Chondrocyte (in vitro differentiated cells): Measurements from ENCODE around the gene NDUFB1. TPM values are rescaled to one million over a fixed set of nuclear protein-coding genes. Genes with fewer than 3 reads are reported as not detected.
A peak's percentile ranks its signal among the peaks of the same experiment; 100 is the strongest.

Experiments
- DNase-seq: peaks from one replicate; pipeline ENCODE4 v3.0.0; 2021; ENCODE audit warnings: mixed read lengths, low spot score
- H3K27ac Mint-ChIP-seq: one replicate; pipeline ENCODE4 v1.8.0; 2021; ENCODE audit warnings: mild to moderate bottlenecking, moderate library complexity, mixed read lengths; ENCODE audit not compliant: unreplicated experiment
- H3K27me3 Mint-ChIP-seq: 2 replicates; pipeline ENCODE4 v1.8.0; 2021; ENCODE audit warnings: low read depth, mixed read lengths
- H3K36me3 Mint-ChIP-seq: 2 replicates; pipeline ENCODE4 v1.8.0; 2021; ENCODE audit warnings: low read depth, mixed read lengths
- H3K4me1 Mint-ChIP-seq: 2 replicates; pipeline ENCODE4 v1.8.0; 2021; ENCODE audit warnings: low read depth, mild to moderate bottlenecking, mixed read lengths
- H3K4me3 Mint-ChIP-seq: one replicate; pipeline ENCODE4 v1.8.0; 2021; ENCODE audit warnings: mild to moderate bottlenecking, moderate library complexity, mixed read lengths; ENCODE audit not compliant: unreplicated experiment
- H3K9me3 Mint-ChIP-seq: 2 replicates; pipeline ENCODE4 v1.8.0; 2021; ENCODE audit warnings: low read depth, mixed read lengths
- total RNA-seq: library from RNA; stranded (reverse); gene quantifications from 3 replicates; pipeline ENCODE4 v1.2.1, GENCODE V29; 2021
- TF ChIP-seq, protein P1 (sequence below): fragments of 200-600 bp; sonication (generic); IDR thresholded peaks from 2 replicates; pipeline ENCODE4 v1.5.0; 2021; ENCODE audit warnings: antibody characterized with exemption, mild to moderate bottlenecking, moderate library complexity

The NDUFB1 gene
- total RNA-seq, 1 donor from 2014 or later, result 90.4 TPM

- TF ChIP-seq, protein P1, sequence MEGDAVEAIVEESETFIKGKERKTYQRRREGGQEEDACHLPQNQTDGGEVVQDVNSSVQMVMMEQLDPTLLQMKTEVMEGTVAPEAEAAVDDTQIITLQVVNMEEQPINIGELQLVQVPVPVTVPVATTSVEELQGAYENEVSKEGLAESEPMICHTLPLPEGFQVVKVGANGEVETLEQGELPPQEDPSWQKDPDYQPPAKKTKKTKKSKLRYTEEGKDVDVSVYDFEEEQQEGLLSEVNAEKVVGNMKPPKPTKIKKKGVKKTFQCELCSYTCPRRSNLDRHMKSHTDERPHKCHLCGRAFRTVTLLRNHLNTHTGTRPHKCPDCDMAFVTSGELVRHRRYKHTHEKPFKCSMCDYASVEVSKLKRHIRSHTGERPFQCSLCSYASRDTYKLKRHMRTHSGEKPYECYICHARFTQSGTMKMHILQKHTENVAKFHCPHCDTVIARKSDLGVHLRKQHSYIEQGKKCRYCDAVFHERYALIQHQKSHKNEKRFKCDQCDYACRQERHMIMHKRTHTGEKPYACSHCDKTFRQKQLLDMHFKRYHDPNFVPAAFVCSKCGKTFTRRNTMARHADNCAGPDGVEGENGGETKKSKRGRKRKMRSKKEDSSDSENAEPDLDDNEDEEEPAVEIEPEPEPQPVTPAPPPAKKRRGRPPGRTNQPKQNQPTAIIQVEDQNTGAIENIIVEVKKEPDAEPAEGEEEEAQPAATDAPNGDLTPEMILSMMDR, result no peak
- DNase-seq, result no peak
- Mint-ChIP-seq H3K4me3 (no peak overlapping the region), H3K9me3 (no peaks in the 10 kb centered on the region), H3K27ac (peak overlapping the region; percentile 93), H3K36me3 (peaks cover 22% of the 10 kb centered on the region), H3K4me1 (peaks cover 17% of the 10 kb centered on the region), H3K27me3 (no peaks in the 10 kb centered on the region)
Observed at GRCh38 chr14:92153581-92153980, 32.1 kb upstream of the NDUFB1 start.

DNA sequence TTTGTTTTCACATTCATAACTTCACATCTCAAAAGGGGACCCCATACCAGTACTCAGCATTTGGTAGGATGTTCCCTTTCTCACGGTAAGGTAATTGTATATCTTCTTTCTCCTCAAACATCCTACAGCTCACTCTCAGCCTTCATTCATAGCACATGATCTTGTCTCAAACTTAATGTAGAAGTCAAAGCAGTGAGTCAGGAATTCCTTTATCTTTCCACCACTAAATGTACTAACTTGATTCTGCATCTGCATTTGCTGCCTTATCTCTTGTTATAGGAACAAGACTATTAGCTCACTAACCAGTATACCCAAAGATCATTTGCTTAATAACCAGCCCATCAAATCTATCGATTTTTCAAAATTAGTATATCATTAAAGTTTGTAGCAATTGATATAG lies 23.2 kb upstream of the NDUFB1 start:
- no peak overlapping the region for H3K4me3 Mint-ChIP-seq

GRCh38 chr14:92143962-92144361 lies 22.5 kb upstream of the NDUFB1 start:
- Mint-ChIP-seq H3K27ac (peak overlapping the region; percentile 15), H3K36me3 (peaks cover 20% of the 10 kb centered on the region), H3K4me1 (peaks cover 20% of the 10 kb centered on the region), H3K27me3 (no peaks in the 10 kb centered on the region), H3K4me3 (no peak overlapping the region), H3K9me3 (no peaks in the 10 kb centered on the region)
- DNase-seq, result no peak
- TF ChIP-seq, protein P1, result no peak

More for the DNA sequence above, 23.2 kb upstream of the NDUFB1 start:
- TF ChIP-seq, protein P1, result no peak
- no peaks in the 10 kb centered on the region for H3K27me3 Mint-ChIP-seq
- H3K27ac Mint-ChIP-seq, result peak overlapping the region; percentile 5
- H3K9me3 Mint-ChIP-seq, result no peaks in the 10 kb centered on the region
- H3K36me3 Mint-ChIP-seq, result peaks cover 24% of the 10 kb centered on the region
- DNase-seq, result no peak
- H3K4me1 Mint-ChIP-seq, result peaks cover 20% of the 10 kb centered on the region

DNA sequence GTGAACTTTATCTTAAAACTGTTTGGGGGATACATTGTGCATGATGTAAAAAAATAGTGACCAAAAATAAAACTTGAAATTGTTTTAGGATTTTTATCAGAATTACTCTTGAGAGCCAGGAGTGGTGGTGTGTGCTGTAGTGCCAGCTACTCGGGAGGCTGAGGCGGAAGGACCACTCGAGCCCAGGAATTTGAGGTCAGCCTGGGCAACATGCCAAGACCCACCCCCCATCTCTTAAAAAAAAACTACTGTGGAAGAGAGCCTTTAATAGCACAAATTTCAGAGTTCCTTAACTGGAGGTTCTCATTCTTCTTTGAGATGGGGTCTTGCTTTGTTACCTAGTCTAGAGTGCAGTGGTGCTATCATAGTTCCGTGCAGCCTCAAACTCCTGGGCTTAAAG lies 21.8 kb upstream of the NDUFB1 start:
- Mint-ChIP-seq H3K27ac (no peak overlapping the region), H3K4me3 (no peak overlapping the region), H3K9me3 (no peaks in the 10 kb centered on the region), H3K27me3 (no peaks in the 10 kb centered on the region), H3K36me3 (peaks cover 18% of the 10 kb centered on the region), H3K4me1 (peaks cover 20% of the 10 kb centered on the region)
- DNase-seq, result no peak
- TF ChIP-seq, protein P1, result no peak

GRCh38 chr14:92135269-92135668 lies 13.8 kb upstream of the NDUFB1 start:
- Mint-ChIP-seq H3K27ac (no peak overlapping the region), H3K4me3 (no peak overlapping the region)

More at GRCh38 chr14:92135269-92135668, 13.8 kb upstream of the NDUFB1 start:
- no peak for DNase-seq
- Mint-ChIP-seq H3K27me3 (no peaks in the 10 kb centered on the region), H3K36me3 (peaks cover 11% of the 10 kb centered on the region), H3K9me3 (no peaks in the 10 kb centered on the region), H3K4me1 (peaks cover 3% of the 10 kb centered on the region)
- TF ChIP-seq, protein P1, result peak; percentile 90
